Measurements from ENCODE around the gene SHBG.
"Not testable (repeated sequence)": the region's sequence is repeated elsewhere in the genome, so short reads cannot be mapped to it uniquely, and the experiment has no call there.

The SHBG gene

GRCh38 chr17:7629939-7630571 lies at the start of gene SHBG:
TSS of gene SHBG (plus strand) at chr17:7630135. CDS start at chr17:7630173, 38 bp downstream.
- no peak for DNase-seq

- DNase-seq: no peak
These were observed 49.0 kb upstream of the SHBG start for GRCh38 chr17:7580604-7581575.

GRCh38 chr17:7582396-7583252 lies 47.3 kb upstream of the SHBG start:
- DNase-seq: no peak

GRCh38 chr17:7583253-7584109 lies 46.5 kb upstream of the SHBG start, which contains the start of gene MPDU1:
TSS of gene MPDU1 (plus strand) at chr17:7583852. CDS start at chr17:7583863, 11 bp downstream.
- peak; percentile 92 to 93 for DNase-seq

- DNase-seq: no peak
These were observed 43.1 kb upstream of the SHBG start for GRCh38 chr17:7586673-7587419.

- no peak for DNase-seq
These were observed 42.3 kb upstream of the SHBG start for GRCh38 chr17:7587420-7588151.

GRCh38 chr17:7588553-7589203 lies 41.3 kb upstream of the SHBG start:
- DNase-seq: no peak

GRCh38 chr17:7589204-7589868 lies 40.6 kb upstream of the SHBG start:
- peak; percentile 63 to 68 for DNase-seq

GRCh38 chr17:7589891-7590691 lies 39.8 kb upstream of the SHBG start, which contains the start of gene SOX15:
TSS of gene SOX15 (minus strand) at chr17:7590094. CDS start at chr17:7589676, 418 bp downstream.
- DNase-seq: no peak

- no peak for DNase-seq
These were observed 39.2 kb upstream of the SHBG start for GRCh38 chr17:7590743-7591142.

GRCh38 chr17:7591596-7591995 lies 38.3 kb upstream of the SHBG start:
- DNase-seq: no peak

GRCh38 chr17:7592422-7593021 lies 37.4 kb upstream of the SHBG start:
- no peak for DNase-seq

- DNase-seq: no peak
These were observed 36.6 kb upstream of the SHBG start for GRCh38 chr17:7593296-7593695.

- DNase-seq: not testable (repeated sequence)
These were observed 32.4 kb upstream of the SHBG start for GRCh38 chr17:7597561-7597960.

GRCh38 chr17:7606280-7606679 lies 23.7 kb upstream of the SHBG start:
- no peak for DNase-seq

GRCh38 chr17:7610641-7611040 lies 19.3 kb upstream of the SHBG start:
- DNase-seq: no peak

GRCh38 chr17:7611635-7612293 lies 18.2 kb upstream of the SHBG start:
- no peak for DNase-seq
